Neural progenitor cell (in vitro differentiated cells): ENCODE results near the gene STEAP1B.

ENCODE experiments used
- CTCF ChIP-seq: fragments of 200-600 bp; sonication (generic); IDR thresholded peaks from 2 replicates; pipeline ENCODE4 v1.5.1; 2017; ENCODE audit warnings: antibody characterized with exemption, mild to moderate bottlenecking
- EZH2 ChIP-seq: fragments of 200-600 bp; sonication (generic); IDR thresholded peaks from 2 replicates; pipeline ENCODE4 v1.6.1; 2017; ENCODE audit warnings: antibody characterized with exemption, mild to moderate bottlenecking, moderate library complexity
- EZH2phosphoT487 ChIP-seq: fragments of 200-600 bp; sonication (generic); IDR thresholded peaks from 2 replicates; pipeline ENCODE4 v1.6.1; 2017; ENCODE audit warnings: antibody characterized with exemption

- TF ChIP-seq CTCF: no peak
- no peak for TF ChIP-seq EZH2
- TF ChIP-seq EZH2phosphoT487: no peak
Observed at GRCh38 chr7:22441157-22441556, 58.8 kb downstream of the STEAP1B start.
